HepG2 (cell line): ENCODE measurements around the gene KBTBD13. TPM values are rescaled to one million over a fixed set of nuclear protein-coding genes. Genes with fewer than 3 reads are reported as not detected.
A peak's percentile ranks its signal among the peaks of the same experiment; 100 is the strongest.

Experiments used
- ATAC-seq: fragments of 200-7000 bp; cut with Tn5 transposase; 3 replicates; pipeline ENCODE4 v1.9.1; 2020; ENCODE audit warnings: mild to moderate bottlenecking, moderate library complexity
- BruUV-seq: library from RNA; stranded (reverse); fragments of 400-500 nt; replicated peaks from 2 replicates; lab custom pipeline; 2021; lab: Mats Ljungman, UMichigan
- CTCF ChIA-PET: fragments of 300-600 bp; formaldehyde crosslinking; extraction: SDS; loops from one replicate; lab custom pipeline; 2021; ENCODE audit warnings: low total read pairs, inconsistent platforms, low intra/inter-chr PET ratio; lab: Yijun Ruan, JAX
- POLR2A ChIA-PET: fragments of 350-600 bp; sonication (Branson Sonifier 250); formaldehyde crosslinking; loops from one replicate; lab custom pipeline; 2020; ENCODE audit warnings: antibody characterized with exemption, inconsistent platforms; lab: Yijun Ruan, JAX
- DNase-seq: peaks from one replicate; pipeline ENCODE4 v3.0.0-alpha.2; 2015; ENCODE audit warnings: low spot score
- FAIRE-seq: peaks from 3 replicates; lab custom pipeline; 2011; peaks lifted over from hg19 to GRCh38; lab: Jason Lieb, UNC
- H2AFZ ChIP-seq: one replicate; pipeline ENCODE4 v1.6.1; 2011; ENCODE audit warnings: low read length, inconsistent platforms
- H3K27ac ChIP-seq: fragments of 300-600 bp; 3 replicates; pipeline ENCODE4 v1.8.0; 2011; ENCODE audit warnings: mixed run types, mild to moderate bottlenecking, mixed read lengths, low read length, inconsistent platforms; ENCODE audit not compliant: insufficient read depth; ENCODE audit errors: extremely low read length
- H3K27me3 ChIP-seq, 2 experiments: fragments of 200-600 bp in 1 of 2; 2 replicates in 1 of 2; 3 replicates in 1 of 2; pipeline versions ENCODE4 v1.6.0 to v1.8.0; 2011; ENCODE audit warnings: low read length in 2 of 2, mild to moderate bottlenecking in 2 of 2, moderate library complexity in 2 of 2, inconsistent platforms in 1 of 2; ENCODE audit not compliant: insufficient read depth in 2 of 2, control insufficient read depth in 1 of 2
- H3K36me3 ChIP-seq, 2 experiments: fragments of 200-600 bp in 1 of 2; replicated peaks in 1 of 2; 2 replicates in 1 of 2; 3 replicates in 1 of 2; pipeline versions ENCODE4 v1.5.1 to v1.8.0; 2011; ENCODE audit warnings: low read length in 2 of 2, inconsistent platforms in 1 of 2; ENCODE audit not compliant: insufficient read depth in 2 of 2, control insufficient read depth in 1 of 2
- H3K4me1 ChIP-seq: 2 replicates; pipeline ENCODE4 v1.5.1; 2012; ENCODE audit warnings: low read length, inconsistent platforms; ENCODE audit not compliant: insufficient read depth
- H3K4me2 ChIP-seq: 2 replicates; pipeline ENCODE4 v1.6.0; 2011; ENCODE audit warnings: low read depth, low read length, inconsistent platforms
- H3K4me3 ChIP-seq, 3 experiments: fragments of 200-600 bp in 1 of 3; sonication (generic), shearing (Covaris generic) in 1 of 3; replicated peaks in 1 of 3; 2 replicates each; pipeline ENCODE4 v1.5.1; 2011 to 2016; ENCODE audit warnings: low read length in 3 of 3, inconsistent platforms in 2 of 3, low read depth in 2 of 3, mild to moderate bottlenecking in 2 of 3, control low read depth in 1 of 3, mixed read lengths in 1 of 3; ENCODE audit not compliant: insufficient read depth in 1 of 3
- H3K79me2 ChIP-seq: one replicate; pipeline ENCODE4 v1.6.1; 2011; ENCODE audit warnings: low read length, inconsistent platforms; ENCODE audit not compliant: insufficient read depth
- H3K9ac ChIP-seq: 2 replicates; pipeline ENCODE4 v1.6.0; 2011; ENCODE audit warnings: mild to moderate bottlenecking, low read depth, low read length, inconsistent platforms; ENCODE audit not compliant: insufficient read depth
- H3K9me3 ChIP-seq: 2 replicates; pipeline ENCODE4 v1.5.1; 2012; ENCODE audit warnings: mild to moderate bottlenecking, low read length
- H4K20me1 ChIP-seq: 2 replicates; pipeline ENCODE4 v1.6.0; 2011; ENCODE audit warnings: inconsistent platforms, mild to moderate bottlenecking, low read length, moderate library complexity; ENCODE audit not compliant: insufficient read depth
- PHF8 ChIP-seq: sonication (generic); formaldehyde crosslinking; IDR thresholded peaks from 2 replicates; pipeline ENCODE4 v1.5.0; 2020; ENCODE audit warnings: missing genetic modification reagents
- ZNF687 ChIP-seq: sonication (generic); formaldehyde crosslinking; IDR thresholded peaks from 2 replicates; pipeline ENCODE4 v1.5.1; 2020; ENCODE audit warnings: mild to moderate bottlenecking, missing genetic modification reagents, moderate library complexity
- ZSCAN30 ChIP-seq: sonication (generic); formaldehyde crosslinking; IDR thresholded peaks from 2 replicates; pipeline ENCODE4 v1.5.0; 2020; ENCODE audit warnings: mild to moderate bottlenecking, missing genetic modification reagents
- WGBS: methylation state at CpG from one replicate; pipeline ENCODE4 v1.1.6; 2017; ENCODE audit warnings: low lambda C conversion rate; 5-methylcytosine and 5-hydroxymethylcytosine counted together
- in situ Hi-C: cut with HindIII; loops from 2 replicates; pipeline ENCODE4 v1.10.0; 2017; ENCODE audit warnings: low pct_unique_long_range_greater_than_20kb; ENCODE audit not compliant: extremely low pct_ligation_motif_present
- intact Hi-C: fragments of 100-400 bp; cut with micrococcal nuclease; formaldehyde crosslinking; loops from one replicate; pipeline ENCODE4 v1.10.0; 2022; ENCODE audit not compliant: unreplicated experiment
- polyA plus RNA-seq, 8 experiments: library from polyadenylated mRNA; depleted of rRNA in 3 of 8; stranded (reverse) in 7 of 8; unstranded in 1 of 8; fragments of >200 nt; fragmentation: Illumina TruSeq in 4 of 8; extraction: Trizol in 4 of 8; gene quantifications; 2 replicates each; pipeline versions ENCODE4 v1.2.1 to v1.2.3, GENCODE V29; 2011 to 2016; ENCODE audit warnings: low read depth in 4 of 8, missing spikeins in 1 of 8, mixed read lengths in 1 of 8; ENCODE audit not compliant: insufficient read depth in 1 of 8
- total RNA-seq, 5 experiments: library from RNA; depleted of rRNA; stranded (reverse); fragments of >200 nt; fragmentation: Illumina TruSeq; extraction: Trizol; gene quantifications; 2 replicates each; pipeline ENCODE4 v1.2.3, GENCODE V29; 2016; ENCODE audit warnings: low read depth in 1 of 5

KBTBD13 gene
- total and polyA plus RNA-seq, 2 of the 13 experiments (the other 11 are each of a cell fraction or from before 2014, with no cell fraction given): not detected

DNA sequence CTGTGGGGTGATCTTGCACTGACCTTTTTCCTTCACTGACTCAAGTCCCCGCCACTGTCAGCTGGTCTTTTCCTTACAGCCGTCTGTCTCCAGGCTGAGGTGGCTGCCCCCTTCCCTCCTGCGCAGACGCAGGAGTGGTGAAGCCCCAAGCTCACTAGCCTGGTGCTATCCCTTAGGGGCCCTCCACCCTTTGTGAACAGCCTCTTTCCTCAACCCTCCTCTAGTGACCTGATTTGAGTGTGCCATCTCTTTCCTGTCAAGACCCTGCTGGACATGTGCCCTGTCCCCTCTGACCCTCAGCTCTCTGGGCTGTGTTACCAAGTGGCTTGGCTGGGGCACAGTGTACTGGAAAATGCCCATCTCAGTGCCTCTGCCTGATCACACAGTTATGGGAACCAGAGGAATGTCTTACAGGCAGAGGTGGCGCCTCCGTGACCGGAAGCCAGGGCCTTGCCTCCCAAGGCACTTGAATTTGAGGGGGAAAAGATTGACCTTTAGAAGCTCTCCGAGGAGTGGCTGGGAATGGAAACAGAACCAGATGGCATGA is 8.7 kb downstream of the KBTBD13 start:
- TF ChIP-seq ZSCAN30 (no peak), ZNF687 (peak; percentile 25), PHF8 (CRISPR knock-in tag) (no peak)
- TF ChIP-seq, all 625 proteins: peak for 1
- intact Hi-C loops: no loop called here
- no peaks in the 10 kb centered on the region for H3K9me3 ChIP-seq
- 67% methylated on average over 7 of the region's 8 CpGs for WGBS
- in situ Hi-C loops: loop anchor here (5.0 to 10.0 kb wide), 2 partner anchors 33 to 50 kb away; no protein-coding TSS in a partner anchor
- CTCF ChIA-PET: interaction anchor here (2.2 to 6.7 kb wide), 3 partner anchors 16 to 52 kb away, joined by 10 to 54 read pairs (median 34); no protein-coding TSS in a partner anchor
- H3K4me1 ChIP-seq: peaks cover 100% of the 10 kb centered on the region
- peak overlapping the region; percentile 89; the same call in 1 of the 2 replicates for H3K4me2 ChIP-seq
- POLR2A ChIA-PET: interaction anchor here (0.9 to 1.4 kb wide), 2 partner anchors 10 to 40 kb away, joined by 3 to 4 read pairs; partner anchors contain the start of gene SLC51B
- H4K20me1 ChIP-seq: no peaks in the 10 kb centered on the region
- H3K9ac ChIP-seq: no peak overlapping the region
- no peaks in the 10 kb centered on the region for H3K79me2 ChIP-seq
- no peaks in the 10 kb centered on the region for H3K36me3 ChIP-seq
- ATAC-seq: no peak
- H3K4me3 ChIP-seq: no peak overlapping the region; a peak in 1 of 6 replicates
- no TSS peak for BruUV-seq
- H3K27me3 ChIP-seq: peaks cover 0 to 21% of the 10 kb centered on the region in 2 experiments; a peak in 2 of 5 replicates
- no peak for DNase-seq
- no peak overlapping the region for H3K27ac ChIP-seq
- no peak for FAIRE-seq
- no peak overlapping the region for H2AFZ ChIP-seq
